ENCODE measurements around the gene CTNNA1.

Gene CTNNA1

GRCh38 chr5:138978581-138978980 is 225.4 kb downstream of the CTNNA1 start:
- Histone ChIP-seq H3K4me3 (ENCODE audit: low read depth, low read length) (no peak overlapping the region), H3K9me3 (ENCODE audit: control insufficient read depth, insufficient read depth, low read depth, low read length) (no peaks in the 10 kb centered on the region), H3K27ac (ENCODE audit: extremely low read depth, low read depth, low read length) (no peak overlapping the region), H3K36me3 (ENCODE audit: control insufficient read depth in 2 of 2, insufficient read depth in 1 of 2, low read length in 2 of 2) (no peaks in the 10 kb centered on the region), H3K4me1 (ENCODE audit: control insufficient read depth, insufficient read depth, low read length) (no peaks in the 10 kb centered on the region)
- POLR2A ChIA-PET = no interaction called here
- CTCF ChIA-PET = interaction anchor here (0.6 kb wide), 1 partner anchor 192 kb away, joined by 4 read pairs; no protein-coding TSS in a partner anchor
- TF ChIP-seq ZNF549 (tag by site-specific recombination; IDR thresholded peaks at IDR 0.05) = no peak
- TF ChIP-seq ZNF146 (tag by site-specific recombination; IDR thresholded peaks at IDR 0.05) = no peak
- no peak for TF ChIP-seq ZNF488 (tag by site-specific recombination; IDR thresholded peaks at IDR 0.05)
- no peak for TF ChIP-seq ZNF596 (tag by site-specific recombination; IDR thresholded peaks at IDR 0.05)
- TF ChIP-seq ZNF76 (tag by site-specific recombination; IDR thresholded peaks at IDR 0.05; ENCODE audit: borderline replicate concordance, low read depth) = no peak
- TF ChIP-seq ZNF544 (tag by site-specific recombination; IDR thresholded peaks at IDR 0.05) = no peak
- no peak for TF ChIP-seq ZNF600 (tag by site-specific recombination; IDR thresholded peaks at IDR 0.05)
- no peak for TF ChIP-seq ZNF561 (tag by site-specific recombination; IDR thresholded peaks at IDR 0.05; ENCODE audit: borderline replicate concordance)
- no peak for TF ChIP-seq ZNF239 (tag by site-specific recombination; IDR thresholded peaks at IDR 0.05)
- no peak for TF ChIP-seq ZNF23 (tag by site-specific recombination; IDR thresholded peaks at IDR 0.05; ENCODE audit: borderline replicate concordance)
- TF ChIP-seq ZNF184 (tag by site-specific recombination; IDR thresholded peaks at IDR 0.05) = no peak
- TF ChIP-seq ZNF837 (tag by site-specific recombination; IDR thresholded peaks at IDR 0.05) = no peak
- no peak for TF ChIP-seq ZNF404 (tag by site-specific recombination; IDR thresholded peaks at IDR 0.05)

GRCh38 chr5:138979684-138980280 is 226.6 kb downstream of the CTNNA1 start:
- no peak overlapping the region for H3K4me3 ChIP-seq (ENCODE audit: low read depth, low read length)
- H3K4me1 ChIP-seq (ENCODE audit: control insufficient read depth, insufficient read depth, low read length) = no peaks in the 10 kb centered on the region
- H3K27ac ChIP-seq (ENCODE audit: extremely low read depth, low read depth, low read length) = no peak overlapping the region
- no peaks in the 10 kb centered on the region for H3K9me3 ChIP-seq (ENCODE audit: control insufficient read depth, insufficient read depth, low read depth, low read length)
- ChIA-PET POLR2A (no interaction called here), CTCF (interaction anchor here (0.7 kb wide), 1 partner anchor 47 kb away, joined by 3 read pairs; no protein-coding TSS in a partner anchor)
- no peaks in the 10 kb centered on the region for H3K36me3 ChIP-seq (ENCODE audit: control insufficient read depth in 2 of 2, insufficient read depth in 1 of 2, low read length in 2 of 2)
- TF ChIP-seq ZIC2 (tag by site-specific recombination; IDR thresholded peaks at IDR 0.05) (no peak), ZNF785 (tag by site-specific recombination; IDR thresholded peaks at IDR 0.05) (no peak), KLF7 (tag by site-specific recombination; IDR thresholded peaks at IDR 0.05; ENCODE audit: borderline replicate concordance) (no peak), ZNF623 (tag by site-specific recombination; IDR thresholded peaks at IDR 0.05) (no peak), ZNF324 (tag by site-specific recombination; IDR thresholded peaks at IDR 0.05) (no peak), GLIS1 (tag by site-specific recombination; IDR thresholded peaks at IDR 0.05) (no peak), ZNF518A (tag by site-specific recombination; conservative IDR thresholded peaks at IDR 0.05; ENCODE audit: low read depth) (no peak), ZNF658 (tag by site-specific recombination; IDR thresholded peaks at IDR 0.05) (no peak), ZNF121 (tag by site-specific recombination; IDR thresholded peaks at IDR 0.05) (no peak)

Data from HEK293 (cell line).